ENCODE results near the gene SSX3.
"Not testable (repeated sequence)": the region's sequence is repeated elsewhere in the genome, so short reads cannot be mapped to it uniquely, and the experiment has no call there.

The SSX3 gene, protein sequence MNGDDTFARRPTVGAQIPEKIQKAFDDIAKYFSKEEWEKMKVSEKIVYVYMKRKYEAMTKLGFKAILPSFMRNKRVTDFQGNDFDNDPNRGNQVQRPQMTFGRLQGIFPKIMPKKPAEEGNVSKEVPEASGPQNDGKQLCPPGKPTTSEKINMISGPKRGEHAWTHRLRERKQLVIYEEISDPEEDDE

GRCh38 chrX:48356315-48357094, at the start of gene SSX3:
Gene SSX3 (minus strand): TSS chrX:48356703. CDS start chrX:48355249, 1,454 bp downstream.
- DNase-seq: not testable (repeated sequence)

- not testable (repeated sequence) for DNase-seq
Observed at GRCh38 chrX:48397825-48398224, 41.3 kb upstream of the SSX3 start.

GRCh38 chrX:48396931-48397330, 40.4 kb upstream of the SSX3 start:
- not testable (repeated sequence) for DNase-seq

GRCh38 chrX:48383239-48383638, 26.7 kb upstream of the SSX3 start, which contains the start of gene SSX4:
Gene SSX4 (plus strand): TSS chrX:48383539. CDS start chrX:48384054, 515 bp downstream.
- DNase-seq: not testable (repeated sequence)

GRCh38 chrX:48370408-48370807, 13.9 kb upstream of the SSX3 start:
- not testable (repeated sequence) for DNase-seq

DNA sequence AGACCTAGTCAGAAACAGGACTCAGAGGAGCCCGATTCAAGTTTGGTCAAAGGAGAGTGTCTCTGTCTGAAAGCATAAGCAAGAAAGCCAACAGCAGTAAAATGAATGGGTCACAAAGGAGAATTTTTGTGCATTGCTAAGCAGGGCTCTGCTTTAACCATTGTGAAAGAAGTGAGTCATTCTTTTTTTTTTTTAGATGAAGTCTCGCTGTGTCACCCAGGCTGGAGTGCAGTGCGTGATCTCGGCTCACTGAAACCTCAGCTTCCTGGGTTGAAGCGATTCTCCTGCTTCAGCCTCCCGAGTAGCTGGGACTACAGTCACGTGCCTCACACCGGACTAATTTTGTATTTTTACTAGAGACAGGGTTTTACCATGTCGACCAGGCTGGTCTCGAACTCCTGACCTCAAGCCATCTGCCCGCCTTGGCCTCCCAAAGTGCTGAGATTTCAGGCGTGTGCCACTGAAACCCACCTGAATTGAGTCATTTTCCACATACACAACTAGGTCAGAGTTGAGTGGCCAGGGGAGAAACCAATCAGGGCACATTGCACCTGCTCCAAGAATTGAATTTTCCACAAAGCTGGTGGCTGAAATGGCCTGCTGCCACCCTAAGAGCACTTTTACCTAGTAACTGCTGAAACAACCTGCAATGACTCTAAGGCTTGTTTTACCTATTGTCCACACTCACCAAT, 11.4 kb upstream of the SSX3 start:
- not testable (repeated sequence) for DNase-seq

DNA sequence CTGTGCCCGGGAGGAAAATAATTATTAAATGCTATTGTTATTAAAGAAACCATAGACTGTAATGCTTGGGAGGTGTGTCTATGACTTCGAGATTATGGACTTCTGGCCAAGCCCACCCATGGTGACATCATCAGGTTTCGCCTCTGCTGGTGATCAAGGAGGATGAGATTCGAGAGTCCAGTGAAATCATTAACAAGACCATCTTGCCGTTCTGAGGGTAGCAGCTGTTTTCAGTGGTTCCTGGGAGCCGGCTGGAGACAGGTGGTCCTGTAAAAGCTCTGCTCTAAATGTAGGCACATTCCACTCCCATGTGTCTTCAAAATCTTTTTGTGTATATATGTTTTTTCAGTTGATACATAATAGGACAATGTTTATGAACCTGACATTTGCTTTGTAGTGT, 2.8 kb upstream of the SSX3 start:
- not testable (repeated sequence) for DNase-seq

DNA sequence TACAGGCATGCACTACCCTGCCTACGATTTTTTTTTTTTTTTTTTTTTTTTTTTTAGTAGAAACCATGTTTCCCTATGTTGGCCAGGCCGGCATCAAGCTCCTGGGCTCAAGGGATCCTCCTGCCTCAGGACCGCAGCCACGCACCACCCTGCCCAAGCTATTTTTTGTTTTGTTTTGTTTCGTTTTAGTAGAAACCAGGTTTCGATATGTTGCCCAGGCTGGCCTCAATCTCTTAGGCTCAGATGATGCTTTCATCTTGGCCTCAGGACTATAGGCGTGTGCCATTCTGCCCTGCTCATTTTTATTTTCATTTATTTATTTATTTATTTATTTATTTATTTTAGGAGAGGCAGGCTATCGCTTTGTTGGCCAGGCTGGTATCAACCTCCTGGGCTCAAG, 1.2 kb upstream of the SSX3 start:
- DNase-seq: no peak

GRCh38 chrX:48346059-48346458, 10.4 kb downstream of the SSX3 start:
- DNase-seq: not testable (repeated sequence)

GRCh38 chrX:48313996-48314395, 42.5 kb downstream of the SSX3 start:
- DNase-seq: not testable (repeated sequence)

- no peak for DNase-seq
Observed at GRCh38 chrX:48306175-48306574, 50.3 kb downstream of the SSX3 start.
